ENCODE data around the gene SESTD1. TPM values are rescaled to one million over a fixed set of nuclear protein-coding genes. Genes with fewer than 3 reads are reported as not detected.

SESTD1 gene
- total RNA-seq, 2 experiments from 2014 or later: 8.7 to 10.2 TPM

GRCh38 chr2:179123272-179123662 lies 141.4 kb downstream of the SESTD1 start:
- Mint-ChIP-seq H3K4me1 (ENCODE audit: low read depth) (peaks cover 7% of the 10 kb centered on the region), H3K27ac (no peak overlapping the region), H3K4me3 (no peak overlapping the region), H3K9me3 (no peaks in the 10 kb centered on the region), H3K27me3 (no peaks in the 10 kb centered on the region), H3K36me3 (ENCODE audit: low read depth) (no peaks in the 10 kb centered on the region)
- Histone ChIP-seq H3K27me3 (ENCODE audit: control insufficient read depth in 1 of 2, insufficient read depth in 2 of 2, low read length in 2 of 2) (no peaks in the 10 kb centered on the region), H3K36me3 (ENCODE audit: insufficient read depth, low read length) (no peaks in the 10 kb centered on the region), H3K4me3 (ENCODE audit: low read length) (no peak overlapping the region), H3K27ac (ENCODE audit: low read depth in 1 of 2, low read length in 2 of 2) (no peak overlapping the region), H3K4me1 (ENCODE audit: insufficient read depth, low read length) (no peaks in the 10 kb centered on the region), H3K9me3 (ENCODE audit: control insufficient read depth in 1 of 2, insufficient read depth in 1 of 2, low read length in 2 of 2) (no peaks in the 10 kb centered on the region)
- CTCF ChIA-PET: no interaction called here
- DNase-seq (no peak), ATAC-seq (ENCODE audit: poor library complexity) (no peak)
- POLR2A ChIA-PET: no interaction called here
- no peak for TF ChIP-seq CTCF (IDR thresholded peaks at IDR 0.05)
- intact Hi-C loops (cut with DNase I, micrococcal nuclease): no loop called here

GRCh38 chr2:179107737-179108136 lies 156.9 kb downstream of the SESTD1 start:
- no peaks in the 10 kb centered on the region for H3K27me3 Mint-ChIP-seq
- Histone ChIP-seq H3K9me3 (ENCODE audit: control insufficient read depth in 1 of 2, insufficient read depth in 1 of 2, low read length in 2 of 2) (no peaks in the 10 kb centered on the region), H3K36me3 (ENCODE audit: insufficient read depth, low read length) (no peaks in the 10 kb centered on the region), H3K4me3 (ENCODE audit: low read length) (no peak overlapping the region), H3K27ac (ENCODE audit: low read depth in 1 of 2, low read length in 2 of 2) (peak overlapping the region in 1 of 2 donors; percentile 3), H3K27me3 (ENCODE audit: control insufficient read depth in 1 of 2, insufficient read depth in 2 of 2, low read length in 2 of 2) (no peaks in the 10 kb centered on the region), H3K4me1 (ENCODE audit: insufficient read depth, low read length) (no peaks in the 10 kb centered on the region)
- DNase-seq (peak in 1 of 14 experiments; percentile 18), ATAC-seq (ENCODE audit: poor library complexity) (no peak)
- no peaks in the 10 kb centered on the region for H3K9me3 Mint-ChIP-seq
- ChIA-PET POLR2A (interaction anchor here (1.4 kb wide), 1 partner anchor 14 kb away, joined by 3 read pairs; no protein-coding TSS in a partner anchor), CTCF (no interaction called here)
- H3K36me3 Mint-ChIP-seq (ENCODE audit: low read depth): no peaks in the 10 kb centered on the region
- intact Hi-C loops (cut with DNase I, micrococcal nuclease): no loop called here
- H3K27ac Mint-ChIP-seq: peak overlapping the region; percentile 54
- H3K4me1 Mint-ChIP-seq (ENCODE audit: low read depth): peaks cover 27% of the 10 kb centered on the region
- no peak for TF ChIP-seq CTCF (IDR thresholded peaks at IDR 0.05)
- H3K4me3 Mint-ChIP-seq: peak overlapping the region; percentile 5

GRCh38 chr2:179106676-179107428 lies 157.8 kb downstream of the SESTD1 start:
- Histone ChIP-seq H3K27me3 (ENCODE audit: control insufficient read depth in 1 of 2, insufficient read depth in 2 of 2, low read length in 2 of 2) (no peaks in the 10 kb centered on the region), H3K4me3 (ENCODE audit: low read length) (no peak overlapping the region), H3K4me1 (ENCODE audit: insufficient read depth, low read length) (no peaks in the 10 kb centered on the region), H3K9me3 (ENCODE audit: control insufficient read depth in 1 of 2, insufficient read depth in 1 of 2, low read length in 2 of 2) (no peaks in the 10 kb centered on the region), H3K36me3 (ENCODE audit: insufficient read depth, low read length) (no peaks in the 10 kb centered on the region), H3K27ac (ENCODE audit: low read depth in 1 of 2, low read length in 2 of 2) (no peak overlapping the region)
- no peaks in the 10 kb centered on the region for H3K27me3 Mint-ChIP-seq
- ChIA-PET POLR2A (interaction anchor here (1.4 to 1.7 kb wide), 2 partner anchors 15 to 75 kb away, joined by 3 read pairs; no protein-coding TSS in a partner anchor), CTCF (no interaction called here)
- H3K36me3 Mint-ChIP-seq (ENCODE audit: low read depth): no peaks in the 10 kb centered on the region
- DNase-seq (peak in 2 of 14 experiments; percentile 20 to 29), ATAC-seq (ENCODE audit: poor library complexity) (no peak)
- peaks cover 27% of the 10 kb centered on the region for H3K4me1 Mint-ChIP-seq (ENCODE audit: low read depth)
- no peak overlapping the region for H3K4me3 Mint-ChIP-seq
- intact Hi-C loops (cut with DNase I, micrococcal nuclease): no loop called here
- H3K9me3 Mint-ChIP-seq: no peaks in the 10 kb centered on the region
- no peak overlapping the region for H3K27ac Mint-ChIP-seq
- TF ChIP-seq CTCF (IDR thresholded peaks at IDR 0.05): no peak

Data from CD4-positive, alpha-beta T cell (primary cell).